AG09319 (cell line): ENCODE results near the gene GARIN5B.

Source experiments
- DNase-seq: peaks from one replicate; pipeline ENCODE4 v3.0.0-alpha.2; 2010; ENCODE audit warnings: low read depth; ENCODE audit errors: extremely low read depth
- CTCF ChIP-seq: IDR thresholded peaks from 2 replicates; pipeline ENCODE4 v1.5.1; 2011; ENCODE audit warnings: low read depth, mild to moderate bottlenecking, inconsistent platforms, low read length, moderate library complexity

Gene GARIN5B

GRCh38 chr19:55316646-55317045 lies 46.4 kb downstream of the GARIN5B start:
- TF ChIP-seq CTCF = no peak
- DNase-seq = no peak

GRCh38 chr19:55315956-55316525 lies 47.0 kb downstream of the GARIN5B start:
- no peak for TF ChIP-seq CTCF

GRCh38 chr19:55314396-55314795 lies 48.7 kb downstream of the GARIN5B start:
- TF ChIP-seq CTCF = no peak
- DNase-seq = no peak

More at GRCh38 chr19:55315956-55316525, 47.0 kb downstream of the GARIN5B start:
- DNase-seq = no peak

- DNase-seq = no peak
- no peak for TF ChIP-seq CTCF
These were observed 50.2 kb downstream of the GARIN5B start for GRCh38 chr19:55312621-55313512.

GRCh38 chr19:55311797-55312196 lies 51.3 kb downstream of the GARIN5B start:
- TF ChIP-seq CTCF = no peak
- DNase-seq = no peak

- TF ChIP-seq CTCF = no peak
- DNase-seq = no peak
These were observed 51.7 kb downstream of the GARIN5B start for GRCh38 chr19:55311397-55311796.

GRCh38 chr19:55310498-55310897 lies 52.6 kb downstream of the GARIN5B start:
- TF ChIP-seq CTCF = no peak
- no peak for DNase-seq
